CD14-positive monocyte (primary cell): ENCODE data around the gene CNOT6. TPM values are rescaled to one million over a fixed set of nuclear protein-coding genes. Genes with fewer than 3 reads are reported as not detected.
A peak's percentile ranks its signal among the peaks of the same experiment; 100 is the strongest.
"Not testable (repeated sequence)": the region's sequence is repeated elsewhere in the genome, so short reads cannot be mapped to it uniquely, and the experiment has no call there.

Experiments
- DNase-seq, 3 donors: peaks; one replicate each; pipeline ENCODE4 v3.0.0-alpha.2; 2011 to 2022
- H2AFZ ChIP-seq: 2 replicates; pipeline ENCODE4 v1.6.0; 2012; ENCODE audit warnings: mild to moderate bottlenecking, low read depth, low read length, inconsistent platforms; ENCODE audit not compliant: insufficient read depth, poor library complexity, severe bottlenecking
- H3K27ac ChIP-seq, 2 donors: 1 replicate in 1 of 2; 2 replicates in 1 of 2; pipeline ENCODE4 v1.5.1; 2012 to 2013; ENCODE audit warnings: low read length in 2 of 2, control low read depth in 1 of 2, inconsistent platforms in 1 of 2, low read depth in 1 of 2, mild to moderate bottlenecking in 1 of 2
- H3K27me3 ChIP-seq, 2 donors: one replicate each; pipeline versions ENCODE4 v1.6.0 to v1.6.1; 2011 to 2013; ENCODE audit warnings: low read length in 2 of 2; ENCODE audit not compliant: control insufficient read depth in 2 of 2, insufficient read depth in 2 of 2
- H3K36me3 ChIP-seq, 2 donors: replicated peaks in 1 of 2; 1 replicate in 1 of 2; 2 replicates in 1 of 2; pipeline versions ENCODE4 v1.5.1 to v1.6.1; 2012 to 2013; ENCODE audit warnings: low read length in 2 of 2, control low read depth in 1 of 2, inconsistent platforms in 1 of 2, mild to moderate bottlenecking in 1 of 2; ENCODE audit not compliant: insufficient read depth in 2 of 2, control insufficient read depth in 1 of 2
- H3K4me1 ChIP-seq, 2 donors: 1 replicate in 1 of 2; 2 replicates in 1 of 2; pipeline versions ENCODE4 v1.5.1 to v1.6.1; 2012 to 2013; ENCODE audit warnings: low read length in 2 of 2, control low read depth in 1 of 2, inconsistent platforms in 1 of 2, mild to moderate bottlenecking in 1 of 2, moderate library complexity in 1 of 2; ENCODE audit not compliant: insufficient read depth in 2 of 2, control insufficient read depth in 1 of 2
- H3K4me2 ChIP-seq: replicated peaks from 2 replicates; pipeline ENCODE3; 2012; ENCODE audit warnings: low read length, moderate library complexity, mild to moderate bottlenecking; ENCODE audit not compliant: poor library complexity, severe bottlenecking; ENCODE audit errors: extremely low read depth
- H3K4me3 ChIP-seq, 3 experiments: fragments of 200-600 bp in 1 of 3; sonication (generic) in 1 of 3; replicated peaks in 1 of 3; 1 replicate in 2 of 3; 2 replicates in 1 of 3; pipeline ENCODE4 v1.5.1; 2011 to 2013; ENCODE audit warnings: low read length in 3 of 3, mild to moderate bottlenecking in 3 of 3, control low read depth in 2 of 3, low read depth in 2 of 3, inconsistent platforms in 1 of 3, moderate library complexity in 1 of 3
- H3K79me2 ChIP-seq: 2 replicates; pipeline ENCODE4 v1.6.0; 2012; ENCODE audit warnings: mild to moderate bottlenecking, control low read depth, inconsistent platforms, low read length, moderate library complexity; ENCODE audit not compliant: insufficient read depth
- H3K9ac ChIP-seq: 2 replicates; pipeline ENCODE4 v1.6.0; 2017; ENCODE audit warnings: low read length, mild to moderate bottlenecking; ENCODE audit not compliant: insufficient read depth, poor library complexity, severe bottlenecking
- H3K9me3 ChIP-seq, 2 donors: replicated peaks in 1 of 2; 1 replicate in 1 of 2; 2 replicates in 1 of 2; pipeline versions ENCODE4 v1.5.1 to v1.6.1; 2012 to 2013; ENCODE audit warnings: low read length in 2 of 2, control low read depth in 1 of 2; ENCODE audit not compliant: control insufficient read depth in 1 of 2, insufficient read depth in 1 of 2
- H4K20me1 ChIP-seq: 2 replicates; pipeline ENCODE4 v1.6.0; 2012; ENCODE audit warnings: mild to moderate bottlenecking, low read length, control low read depth, moderate library complexity; ENCODE audit not compliant: insufficient read depth
- H3K27ac Mint-ChIP-seq, 7 donors: one replicate each; pipeline ENCODE4 v1.8.0; 2020; ENCODE audit warnings: mild to moderate bottlenecking in 7 of 7, mixed read lengths in 7 of 7, moderate library complexity in 6 of 7, inconsistent platforms in 2 of 7
- H3K27me3 Mint-ChIP-seq, 3 donors: one replicate each; pipeline ENCODE4 v1.8.0; 2021 to 2022; ENCODE audit warnings: low read depth in 3 of 3, mild to moderate bottlenecking in 3 of 3, mixed read lengths in 3 of 3, moderate library complexity in 3 of 3, inconsistent platforms in 1 of 3
- H3K36me3 Mint-ChIP-seq, 2 donors: one replicate each; pipeline ENCODE4 v1.8.0; 2020; ENCODE audit warnings: mixed read lengths in 2 of 2, inconsistent platforms in 1 of 2, mild to moderate bottlenecking in 1 of 2
- H3K4me1 Mint-ChIP-seq: one replicate; pipeline ENCODE4 v1.8.0; 2020; ENCODE audit warnings: mild to moderate bottlenecking, mixed read lengths
- H3K4me3 Mint-ChIP-seq, 2 donors: one replicate each; pipeline ENCODE4 v1.8.0; 2020; ENCODE audit warnings: mild to moderate bottlenecking in 2 of 2, mixed read lengths in 2 of 2, moderate library complexity in 1 of 2
- H3K9me3 Mint-ChIP-seq, 7 donors: one replicate each; pipeline ENCODE4 v1.8.0; 2020 to 2022; ENCODE audit warnings: mixed read lengths in 7 of 7, mild to moderate bottlenecking in 6 of 7, moderate library complexity in 6 of 7, inconsistent platforms in 2 of 7
- WGBS: methylation state at CpG from one replicate; pipeline ENCODE4 v1.1.5; 2013; ENCODE audit warnings: missing lambda C conversion rate; ENCODE audit not compliant: insufficient coverage; 5-methylcytosine and 5-hydroxymethylcytosine counted together
- intact Hi-C, 2 donors: fragments of 100-400 bp; cut with micrococcal nuclease; formaldehyde crosslinking; loops; one replicate each; pipeline versions ENCODE4 v1.15.0 to v1.15.1; 2023
- polyA plus RNA-seq, 3 donors: library from polyadenylated mRNA; depleted of rRNA in 1 of 3; unstranded in 2 of 3; stranded (reverse) in 1 of 3; fragments of 300-500 nt in 2 of 3; fragments of >200 nt in 1 of 3; fragmentation: Illumina TruSeq in 2 of 3; gene quantifications; 1 replicate in 2 of 3; 2 replicates in 1 of 3; pipeline ENCODE4 v1.2.3, GENCODE V29; 2012 to 2021
- TF ChIP-seq, protein P1 (sequence below): fragments of 200-600 bp; IDR thresholded peaks from one replicate; pipeline ENCODE4 v1.8.0; 2022; ENCODE audit warnings: antibody characterized with exemption, mild to moderate bottlenecking

CNOT6 gene
- polyA plus RNA-seq, 3 donors: 4.8 to 9.5 (median 7.7) TPM

DNA sequence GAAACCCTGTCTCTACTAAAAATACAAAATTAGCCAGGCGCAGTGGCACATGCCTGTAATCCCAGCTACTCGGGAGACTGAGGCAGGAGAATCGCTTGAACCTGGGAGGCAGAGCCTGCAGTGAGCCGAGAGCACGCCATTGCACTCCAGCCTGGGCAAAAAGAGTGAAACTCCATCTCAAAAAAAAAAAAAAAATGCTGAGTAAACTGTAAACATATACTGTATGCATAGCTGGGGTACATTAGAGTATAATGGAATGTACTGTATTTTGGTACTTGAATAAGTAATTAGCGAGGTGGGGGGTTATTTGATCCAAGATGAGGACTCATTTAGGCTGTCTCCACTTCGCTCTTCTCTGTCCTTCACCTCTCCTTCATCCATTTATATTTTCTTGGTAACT lies 3.7 kb downstream of the CNOT6 start:
- not testable (repeated sequence) for H3K27me3 ChIP-seq, H3K4me3 Mint-ChIP-seq, H2AFZ ChIP-seq, H3K27me3 Mint-ChIP-seq, H3K27ac ChIP-seq, H3K4me2 ChIP-seq, H3K9ac ChIP-seq, DNase-seq, H3K9me3 Mint-ChIP-seq, H3K9me3 ChIP-seq, H3K4me3 ChIP-seq
- peaks cover 0 to 29% of the 10 kb centered on the region in 2 donors for H3K36me3 ChIP-seq
- H3K79me2 ChIP-seq: peaks cover 84% of the 10 kb centered on the region
- H3K4me1 ChIP-seq: peaks cover 18 to 20% of the 10 kb centered on the region in 2 donors
- H4K20me1 ChIP-seq: peaks cover 75% of the 10 kb centered on the region
- intact Hi-C loops: loop anchor here (10.0 kb wide), 2 partner anchors 203 to 747 kb away; partner anchors contain the start of genes MAPK9 (in 2 of the 2) and RACK1 (in 1 of the 2)
- peaks cover 3 to 20% of the 10 kb centered on the region in 2 donors for H3K36me3 Mint-ChIP-seq
- peaks cover 29% of the 10 kb centered on the region for H3K4me1 Mint-ChIP-seq
- H3K27ac Mint-ChIP-seq: peak overlapping the region in 1 of 7 donors; percentile 6
- 80% methylated on average over 1 of the region's 7 CpGs for WGBS

DNA sequence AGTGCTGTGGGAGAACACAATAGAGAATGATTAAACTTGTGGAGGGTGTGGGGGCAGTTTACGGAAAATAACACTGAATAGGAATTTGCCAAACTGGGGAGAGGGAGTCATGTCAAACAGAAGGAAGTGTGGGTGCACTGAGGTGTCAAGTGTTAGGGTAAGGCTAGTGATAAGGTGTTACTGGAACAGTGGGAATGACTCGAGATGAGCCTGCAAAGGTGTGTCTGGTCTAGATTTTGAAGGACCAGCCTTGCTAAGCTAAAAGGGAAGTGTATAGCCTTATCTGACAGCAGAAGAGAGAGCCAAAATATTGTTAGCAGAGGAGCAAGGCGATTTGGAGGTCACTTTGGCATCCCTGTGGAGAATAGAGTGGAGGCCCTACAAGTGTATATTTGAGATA lies 4.2 kb downstream of the CNOT6 start:
- no peak for DNase-seq
- Mint-ChIP-seq H3K4me3 (no peak overlapping the region), H3K9me3 (peaks cover 0 to 1% (median 0%) of the 10 kb centered on the region in 7 donors), H3K27ac (peak overlapping the region in 4 of 7 donors; percentile 4 to 33 (median 20)), H3K36me3 (peaks cover 3 to 20% of the 10 kb centered on the region in 2 donors), H3K4me1 (peaks cover 27% of the 10 kb centered on the region), H3K27me3 (peaks cover 0 to 2% (median 1%) of the 10 kb centered on the region in 3 donors)
- Histone ChIP-seq H3K36me3 (peaks cover 0 to 29% of the 10 kb centered on the region in 2 donors), H3K4me2 (no peak overlapping the region), H3K4me1 (peaks cover 18 to 20% of the 10 kb centered on the region in 2 donors), H3K79me2 (peaks cover 89% of the 10 kb centered on the region), H3K9me3 (no peaks in the 10 kb centered on the region), H3K27ac (no peak overlapping the region), H3K9ac (no peak overlapping the region), H3K27me3 (no peaks in the 10 kb centered on the region), H4K20me1 (peaks cover 80% of the 10 kb centered on the region), H3K4me3 (no peak overlapping the region), H2AFZ (no peak overlapping the region)
- TF ChIP-seq, protein P1, sequence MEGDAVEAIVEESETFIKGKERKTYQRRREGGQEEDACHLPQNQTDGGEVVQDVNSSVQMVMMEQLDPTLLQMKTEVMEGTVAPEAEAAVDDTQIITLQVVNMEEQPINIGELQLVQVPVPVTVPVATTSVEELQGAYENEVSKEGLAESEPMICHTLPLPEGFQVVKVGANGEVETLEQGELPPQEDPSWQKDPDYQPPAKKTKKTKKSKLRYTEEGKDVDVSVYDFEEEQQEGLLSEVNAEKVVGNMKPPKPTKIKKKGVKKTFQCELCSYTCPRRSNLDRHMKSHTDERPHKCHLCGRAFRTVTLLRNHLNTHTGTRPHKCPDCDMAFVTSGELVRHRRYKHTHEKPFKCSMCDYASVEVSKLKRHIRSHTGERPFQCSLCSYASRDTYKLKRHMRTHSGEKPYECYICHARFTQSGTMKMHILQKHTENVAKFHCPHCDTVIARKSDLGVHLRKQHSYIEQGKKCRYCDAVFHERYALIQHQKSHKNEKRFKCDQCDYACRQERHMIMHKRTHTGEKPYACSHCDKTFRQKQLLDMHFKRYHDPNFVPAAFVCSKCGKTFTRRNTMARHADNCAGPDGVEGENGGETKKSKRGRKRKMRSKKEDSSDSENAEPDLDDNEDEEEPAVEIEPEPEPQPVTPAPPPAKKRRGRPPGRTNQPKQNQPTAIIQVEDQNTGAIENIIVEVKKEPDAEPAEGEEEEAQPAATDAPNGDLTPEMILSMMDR: no peak
- WGBS: 97% methylated on average over 3 of the region's 3 CpGs
- intact Hi-C loops: loop anchor here (10.0 kb wide), 2 partner anchors 204 to 746 kb away; partner anchors contain the start of genes MAPK9 (in 2 of the 2) and RACK1 (in 1 of the 2)
